Hepatocyte (in vitro differentiated cells): ENCODE results near the gene MYH6. TPM values are rescaled to one million over a fixed set of nuclear protein-coding genes. Genes with fewer than 3 reads are reported as not detected.

ENCODE experiments used
- DNase-seq: peaks from one replicate; pipeline ENCODE4 v3.0.0-alpha.2; 2016; ENCODE audit warnings: low spot score
- H2AFZ ChIP-seq: fragments of 200-600 bp; sonication (generic); 2 replicates; pipeline ENCODE4 v1.6.0; 2016; ENCODE audit warnings: antibody characterized with exemption, mild to moderate bottlenecking
- H3K27ac ChIP-seq: fragments of 200-600 bp; sonication (generic); 2 replicates; pipeline ENCODE4 v1.5.1; 2016; ENCODE audit warnings: mild to moderate bottlenecking
- H3K27me3 ChIP-seq: fragments of 200-600 bp; sonication (generic); 2 replicates; pipeline ENCODE4 v1.6.1; 2016
- H3K36me3 ChIP-seq: fragments of 200-600 bp; sonication (generic); replicated peaks from 2 replicates; pipeline ENCODE4 v1.5.1; 2016; ENCODE audit warnings: low read depth; ENCODE audit not compliant: insufficient read depth
- H3K4me1 ChIP-seq: fragments of 200-600 bp; sonication (generic); 2 replicates; pipeline ENCODE4 v1.5.1; 2016; ENCODE audit warnings: mild to moderate bottlenecking, moderate library complexity; ENCODE audit not compliant: insufficient read depth
- H3K4me2 ChIP-seq: fragments of 200-600 bp; sonication (generic); 2 replicates; pipeline ENCODE4 v1.6.0; 2016
- H3K4me3 ChIP-seq: fragments of 200-600 bp; sonication (generic); 2 replicates; pipeline ENCODE4 v1.5.1; 2016; ENCODE audit warnings: mild to moderate bottlenecking
- H3K79me2 ChIP-seq: fragments of 200-600 bp; sonication (generic); 2 replicates; pipeline ENCODE4 v1.6.0; 2017; ENCODE audit warnings: mild to moderate bottlenecking
- H3K9me2 ChIP-seq: fragments of 200-600 bp; sonication (generic); replicated peaks from 2 replicates; pipeline ENCODE4 v1.6.0; 2017; ENCODE audit warnings: mild to moderate bottlenecking; ENCODE audit not compliant: insufficient read depth
- H3K9me3 ChIP-seq: fragments of 200-600 bp; sonication (generic); 2 replicates; pipeline ENCODE4 v1.5.1; 2016; ENCODE audit warnings: low read depth, mild to moderate bottlenecking
- H4K20me1 ChIP-seq: fragments of 200-600 bp; sonication (generic); 2 replicates; pipeline ENCODE4 v1.6.0; 2016; ENCODE audit warnings: mild to moderate bottlenecking; ENCODE audit not compliant: insufficient read depth, poor library complexity, severe bottlenecking
- CTCF ChIP-seq: fragments of 200-600 bp; sonication (generic); IDR thresholded peaks from 2 replicates; pipeline ENCODE4 v1.5.1; 2016; ENCODE audit warnings: antibody characterized with exemption, mild to moderate bottlenecking; ENCODE audit not compliant: poor library complexity
- EZH2 ChIP-seq: fragments of 200-600 bp; sonication (generic); IDR thresholded peaks from 2 replicates; pipeline ENCODE4 v1.6.1; 2016; ENCODE audit warnings: antibody characterized with exemption, mild to moderate bottlenecking, borderline replicate concordance
- EZH2phosphoT487 ChIP-seq: fragments of 200-600 bp; sonication (generic); IDR thresholded peaks from one replicate; pipeline ENCODE4 v1.6.1; 2018; ENCODE audit warnings: antibody characterized with exemption, mild to moderate bottlenecking, low read depth, moderate library complexity; ENCODE audit not compliant: unreplicated experiment, severe bottlenecking
- WGBS: methylation state at CpG from one replicate; pipeline ENCODE4 v1.1.6; 2016; ENCODE audit warnings: low lambda C conversion rate; ENCODE audit errors: missing lambda C conversion rate; 5-methylcytosine and 5-hydroxymethylcytosine counted together
- polyA plus RNA-seq: library from polyadenylated mRNA; unstranded; fragments of >200 nt; fragmentation: Nextera tagmentation; extraction: Ambion mirVana; gene quantifications from 2 replicates; pipeline ENCODE4 v1.2.1, GENCODE V29; 2016
- total RNA-seq: library from RNA; depleted of rRNA; stranded (reverse); fragments of >200 nt; gene quantifications from 2 replicates; pipeline ENCODE4 v1.2.3, GENCODE V29; 2014

The MYH6 gene
- total and polyA plus RNA-seq, 2 experiments from 2014 or later, result 0.97 TPM; not detected in 1

GRCh38 chr14:23372509-23372908 is 35.6 kb downstream of the MYH6 start, which contains the start of gene IL25:
Gene IL25, plus strand, starts transcription at chr14:23372809.
- Histone ChIP-seq H3K9me2 (no peaks in the 10 kb centered on the region), H3K4me1 (no peaks in the 10 kb centered on the region), H3K4me2 (no peak within 1 kb of the TSS), H3K27ac (no peak within 1 kb of the TSS), H3K9me3 (no peaks in the 10 kb centered on the region), H4K20me1 (no peaks in the 10 kb centered on the region), H3K36me3 (no peaks in the 10 kb centered on the region), H3K79me2 (no peaks in the 10 kb centered on the region), H3K4me3 (no peak within 1 kb of the TSS), H3K27me3 (no peaks in the 10 kb centered on the region), H2AFZ (no peak within 1 kb of the TSS)
- TF ChIP-seq EZH2phosphoT487, result no peak
- no peak for TF ChIP-seq EZH2
- no peak for TF ChIP-seq CTCF
- WGBS, result 90% methylated on average over 2 of the region's 2 CpGs
- DNase-seq, result no peak

- peaks cover 5% of the 10 kb centered on the region for H3K4me1 ChIP-seq
- no peaks in the 10 kb centered on the region for H3K27me3 ChIP-seq
- no peaks in the 10 kb centered on the region for H3K36me3 ChIP-seq
- no peak overlapping the region for H3K4me3 ChIP-seq
- H3K9me2 ChIP-seq, result no peaks in the 10 kb centered on the region
- TF ChIP-seq CTCF (no peak), EZH2phosphoT487 (no peak), EZH2 (no peak)
- no peaks in the 10 kb centered on the region for H4K20me1 ChIP-seq
- 89% methylated on average over 1 of the region's 1 CpG for WGBS
- no peak overlapping the region for H3K27ac ChIP-seq
- H3K9me3 ChIP-seq, result no peaks in the 10 kb centered on the region
- no peak overlapping the region for H2AFZ ChIP-seq
- no peak overlapping the region for H3K4me2 ChIP-seq
- H3K79me2 ChIP-seq, result no peaks in the 10 kb centered on the region
- no peak for DNase-seq
Measured at GRCh38 chr14:23371865-23372264, 36.2 kb downstream of the MYH6 start.

- no peak overlapping the region for H2AFZ ChIP-seq
- no peak overlapping the region for H3K4me2 ChIP-seq
- no peaks in the 10 kb centered on the region for H3K36me3 ChIP-seq
- H3K27ac ChIP-seq, result no peak overlapping the region
- no peaks in the 10 kb centered on the region for H4K20me1 ChIP-seq
- H3K9me3 ChIP-seq, result no peaks in the 10 kb centered on the region
- no peak for DNase-seq
- no peaks in the 10 kb centered on the region for H3K27me3 ChIP-seq
- H3K4me1 ChIP-seq, result peaks cover 7% of the 10 kb centered on the region
- H3K79me2 ChIP-seq, result peaks cover 5% of the 10 kb centered on the region
- 81% methylated on average over 1 of the region's 1 CpG for WGBS
- H3K9me2 ChIP-seq, result no peaks in the 10 kb centered on the region
- TF ChIP-seq EZH2 (no peak), CTCF (no peak), EZH2phosphoT487 (no peak)
- no peak overlapping the region for H3K4me3 ChIP-seq
Measured at GRCh38 chr14:23370221-23370620, 37.9 kb downstream of the MYH6 start.
